ENCODE results near the gene EMC7.

EMC7 gene

GRCh38 chr15:34065261-34065660 lies 36.4 kb downstream of the EMC7 start:
- no peak overlapping the region for H3K27ac ChIP-seq (ENCODE audit: low read length, poor library complexity, severe bottlenecking)
- H3K9me3 ChIP-seq (ENCODE audit: control insufficient read depth, low read length) = no peaks in the 10 kb centered on the region
- no peak overlapping the region for H3K4me3 ChIP-seq (ENCODE audit: insufficient read depth in 1 of 2, low read depth in 1 of 2, low read length in 2 of 2)
- H2BK15ac ChIP-seq (ENCODE audit: low read depth, poor library complexity, severe bottlenecking) = no peak overlapping the region
- H2AK5ac ChIP-seq (ENCODE audit: low read length, severe bottlenecking) = no peak overlapping the region
- no peaks in the 10 kb centered on the region for H3K36me3 ChIP-seq (ENCODE audit: control insufficient read depth in 1 of 2, insufficient read depth in 2 of 2, low read depth in 1 of 2, low read length in 2 of 2)
- H4K8ac ChIP-seq (ENCODE audit: low read length) = no peak overlapping the region
- no peak overlapping the region for H2BK12ac ChIP-seq (ENCODE audit: low read length in 2 of 2)
- H2AFZ ChIP-seq (ENCODE audit: low read depth, low read length) = no peak overlapping the region
- H3K4ac ChIP-seq (ENCODE audit: low read depth in 1 of 2, low read length in 2 of 2) = no peak overlapping the region
- H3K79me1 ChIP-seq (replicated peaks; ENCODE audit: low read length, poor library complexity, severe bottlenecking) = no peaks in the 10 kb centered on the region
- H3K23ac ChIP-seq (ENCODE audit: low read length in 2 of 2) = no peak overlapping the region
- no CpG with 5 or more reads among the region's 3 CpGs for WGBS
- no peaks in the 10 kb centered on the region for H3K4me1 ChIP-seq (ENCODE audit: control insufficient read depth, insufficient read depth, low read depth, low read length)
- no peak overlapping the region for H2BK120ac ChIP-seq (ENCODE audit: low read depth, low read length)
- H2BK5ac ChIP-seq (ENCODE audit: low read depth, low read length, poor library complexity, severe bottlenecking) = no peak overlapping the region
- H3K4me2 ChIP-seq (ENCODE audit: low read length, poor library complexity, severe bottlenecking) = no peak overlapping the region
- no peaks in the 10 kb centered on the region for H3K27me3 ChIP-seq (ENCODE audit: control insufficient read depth in 1 of 2, insufficient read depth in 1 of 2, low read length in 2 of 2)
- no peak overlapping the region for H3K18ac ChIP-seq (ENCODE audit: low read depth in 1 of 2, low read length in 2 of 2)
- no peak overlapping the region for H3K9ac ChIP-seq (ENCODE audit: low read length)
- no peak overlapping the region for H3K14ac ChIP-seq (ENCODE audit: low read length in 2 of 2)
- H4K91ac ChIP-seq (ENCODE audit: low read length) = no peak overlapping the region
- DNase-seq = no peak

GRCh38 chr15:34064438-34064837 lies 37.2 kb downstream of the EMC7 start:
- H3K23ac ChIP-seq (ENCODE audit: low read length in 2 of 2) = no peak overlapping the region
- H3K9me3 ChIP-seq (ENCODE audit: control insufficient read depth, low read length) = no peaks in the 10 kb centered on the region
- H2AK5ac ChIP-seq (ENCODE audit: low read length, severe bottlenecking) = no peak overlapping the region
- H2BK120ac ChIP-seq (ENCODE audit: low read depth, low read length) = no peak overlapping the region
- H3K27me3 ChIP-seq (ENCODE audit: control insufficient read depth in 1 of 2, insufficient read depth in 1 of 2, low read length in 2 of 2) = no peaks in the 10 kb centered on the region
- H3K14ac ChIP-seq (ENCODE audit: low read length in 2 of 2) = no peak overlapping the region
- no peak overlapping the region for H3K27ac ChIP-seq (ENCODE audit: low read length, poor library complexity, severe bottlenecking)
- H4K8ac ChIP-seq (ENCODE audit: low read length) = no peak overlapping the region
- no peak overlapping the region for H3K4me3 ChIP-seq (ENCODE audit: insufficient read depth in 1 of 2, low read depth in 1 of 2, low read length in 2 of 2)
- H2AFZ ChIP-seq (ENCODE audit: low read depth, low read length) = no peak overlapping the region
- H3K79me1 ChIP-seq (replicated peaks; ENCODE audit: low read length, poor library complexity, severe bottlenecking) = no peaks in the 10 kb centered on the region
- H3K4me2 ChIP-seq (ENCODE audit: low read length, poor library complexity, severe bottlenecking) = no peak overlapping the region
- WGBS = no CpG with 5 or more reads among the region's 1 CpG
- no peak overlapping the region for H2BK5ac ChIP-seq (ENCODE audit: low read depth, low read length, poor library complexity, severe bottlenecking)
- no peak overlapping the region for H2BK12ac ChIP-seq (ENCODE audit: low read length in 2 of 2)
- no peaks in the 10 kb centered on the region for H3K4me1 ChIP-seq (ENCODE audit: control insufficient read depth, insufficient read depth, low read depth, low read length)
- no peak overlapping the region for H3K4ac ChIP-seq (ENCODE audit: low read depth in 1 of 2, low read length in 2 of 2)
- H4K91ac ChIP-seq (ENCODE audit: low read length) = no peak overlapping the region
- no peak for DNase-seq
- no peak overlapping the region for H2BK15ac ChIP-seq (ENCODE audit: low read depth, poor library complexity, severe bottlenecking)
- H3K18ac ChIP-seq (ENCODE audit: low read depth in 1 of 2, low read length in 2 of 2) = no peak overlapping the region
- no peaks in the 10 kb centered on the region for H3K36me3 ChIP-seq (ENCODE audit: control insufficient read depth in 1 of 2, insufficient read depth in 2 of 2, low read depth in 1 of 2, low read length in 2 of 2)
- no peak overlapping the region for H3K9ac ChIP-seq (ENCODE audit: low read length)

- peaks cover 5% of the 10 kb centered on the region for H3K4me1 ChIP-seq (ENCODE audit: control insufficient read depth, insufficient read depth, low read depth, low read length)
- 81% methylated on average over 3 of the region's 3 CpGs for WGBS
- H4K8ac ChIP-seq (ENCODE audit: low read length) = no peak overlapping the region
- no peaks in the 10 kb centered on the region for H3K79me1 ChIP-seq (replicated peaks; ENCODE audit: low read length, poor library complexity, severe bottlenecking)
- no peak overlapping the region for H3K14ac ChIP-seq (ENCODE audit: low read length in 2 of 2)
- H3K4me3 ChIP-seq (ENCODE audit: insufficient read depth in 1 of 2, low read depth in 1 of 2, low read length in 2 of 2) = no peak overlapping the region
- no peak overlapping the region for H3K18ac ChIP-seq (ENCODE audit: low read depth in 1 of 2, low read length in 2 of 2)
- H3K23ac ChIP-seq (ENCODE audit: low read length in 2 of 2) = no peak overlapping the region
- no peak overlapping the region for H3K9ac ChIP-seq (ENCODE audit: low read length)
- no peak for DNase-seq
- H3K4ac ChIP-seq (ENCODE audit: low read depth in 1 of 2, low read length in 2 of 2) = no peak overlapping the region
- H3K36me3 ChIP-seq (ENCODE audit: control insufficient read depth in 1 of 2, insufficient read depth in 2 of 2, low read depth in 1 of 2, low read length in 2 of 2) = no peaks in the 10 kb centered on the region
- H2BK5ac ChIP-seq (ENCODE audit: low read depth, low read length, poor library complexity, severe bottlenecking) = no peak overlapping the region
- no peak overlapping the region for H3K4me2 ChIP-seq (ENCODE audit: low read length, poor library complexity, severe bottlenecking)
- H3K9me3 ChIP-seq (ENCODE audit: control insufficient read depth, low read length) = no peaks in the 10 kb centered on the region
- no peak overlapping the region for H3K27ac ChIP-seq (ENCODE audit: low read length, poor library complexity, severe bottlenecking)
- H2BK15ac ChIP-seq (ENCODE audit: low read depth, poor library complexity, severe bottlenecking) = no peak overlapping the region
- H2BK120ac ChIP-seq (ENCODE audit: low read depth, low read length) = no peak overlapping the region
- no peak overlapping the region for H2AK5ac ChIP-seq (ENCODE audit: low read length, severe bottlenecking)
- no peak overlapping the region for H4K91ac ChIP-seq (ENCODE audit: low read length)
- no peak overlapping the region for H2BK12ac ChIP-seq (ENCODE audit: low read length in 2 of 2)
- H3K27me3 ChIP-seq (ENCODE audit: control insufficient read depth in 1 of 2, insufficient read depth in 1 of 2, low read length in 2 of 2) = no peaks in the 10 kb centered on the region
- no peak overlapping the region for H2AFZ ChIP-seq (ENCODE audit: low read depth, low read length)
These were observed 41.7 kb downstream of the EMC7 start for GRCh38 chr15:34059946-34060345.

- Histone ChIP-seq H3K79me1 (replicated peaks; ENCODE audit: low read length, poor library complexity, severe bottlenecking) (no peaks in the 10 kb centered on the region), H4K91ac (ENCODE audit: low read length) (no peak overlapping the region), H3K18ac (ENCODE audit: low read depth in 1 of 2, low read length in 2 of 2) (no peak overlapping the region), H3K9me3 (ENCODE audit: control insufficient read depth, low read length) (no peaks in the 10 kb centered on the region), H3K36me3 (ENCODE audit: control insufficient read depth in 1 of 2, insufficient read depth in 2 of 2, low read depth in 1 of 2, low read length in 2 of 2) (no peaks in the 10 kb centered on the region), H3K14ac (ENCODE audit: low read length in 2 of 2) (no peak overlapping the region), H2BK15ac (ENCODE audit: low read depth, poor library complexity, severe bottlenecking) (no peak overlapping the region), H3K9ac (ENCODE audit: low read length) (no peak overlapping the region), H2BK5ac (ENCODE audit: low read depth, low read length, poor library complexity, severe bottlenecking) (no peak overlapping the region), H3K4ac (ENCODE audit: low read depth in 1 of 2, low read length in 2 of 2) (no peak overlapping the region), H3K4me1 (ENCODE audit: control insufficient read depth, insufficient read depth, low read depth, low read length) (peaks cover 5% of the 10 kb centered on the region), H2BK12ac (ENCODE audit: low read length in 2 of 2) (no peak overlapping the region), H2BK120ac (ENCODE audit: low read depth, low read length) (no peak overlapping the region), H3K4me2 (ENCODE audit: low read length, poor library complexity, severe bottlenecking) (no peak overlapping the region), H3K4me3 (ENCODE audit: insufficient read depth in 1 of 2, low read depth in 1 of 2, low read length in 2 of 2) (no peak overlapping the region), H3K27ac (ENCODE audit: low read length, poor library complexity, severe bottlenecking) (no peak overlapping the region), H2AK5ac (ENCODE audit: low read length, severe bottlenecking) (no peak overlapping the region), H2AFZ (ENCODE audit: low read depth, low read length) (no peak overlapping the region), H3K23ac (ENCODE audit: low read length in 2 of 2) (no peak overlapping the region), H4K8ac (ENCODE audit: low read length) (no peak overlapping the region), H3K27me3 (ENCODE audit: control insufficient read depth in 1 of 2, insufficient read depth in 1 of 2, low read length in 2 of 2) (no peaks in the 10 kb centered on the region)
- no peak for DNase-seq
- 71% methylated on average over 2 of the region's 2 CpGs for WGBS
These were observed 42.2 kb downstream of the EMC7 start for GRCh38 chr15:34059476-34059875.

Measured in mesenchymal stem cell (in vitro differentiated cells and primary cell).